Measurements from ENCODE around the gene GRIA1. TPM values are rescaled to one million over a fixed set of nuclear protein-coding genes. Genes with fewer than 3 reads are reported as not detected.

Gene GRIA1
- total RNA-seq, 1 experiment from 2014 or later = 0.81 TPM

DNA sequence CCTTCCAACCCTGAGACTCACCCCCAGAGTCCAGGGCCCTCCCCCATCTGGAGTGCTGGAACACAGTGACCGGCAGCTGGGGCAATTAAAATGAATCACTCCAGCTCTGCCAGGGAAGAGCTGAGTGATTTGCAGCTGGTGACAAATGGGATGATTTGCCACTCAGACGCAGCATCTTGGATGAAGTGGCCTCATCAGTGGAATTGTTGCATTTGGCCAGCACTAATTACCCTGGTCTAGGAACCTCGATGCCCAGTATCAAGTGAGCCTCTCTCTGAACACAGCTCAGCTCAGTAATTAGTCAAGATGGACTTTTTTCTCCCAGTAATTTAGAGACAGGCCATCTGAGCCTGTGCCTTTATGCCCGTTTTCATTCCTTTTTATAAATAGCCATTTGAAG, 259.5 kb downstream of the GRIA1 start:
- ChIA-PET POLR2A (no interaction called here), CTCF (interaction anchor here (1.2 kb wide), 1 partner anchor 215 kb away, joined by 5 read pairs; no protein-coding TSS in a partner anchor)
- no peak for DNase-seq (ENCODE audit: low spot score)
- H3K27ac Mint-ChIP-seq = no peak overlapping the region
- peaks cover 9% of the 10 kb centered on the region for H3K4me1 Mint-ChIP-seq
- ATAC-seq = no peak
- peaks cover 12% of the 10 kb centered on the region; the same call in 1 of the 2 replicates for H3K9me3 Mint-ChIP-seq
- no peaks in the 10 kb centered on the region; the same call in 1 of the 2 replicates for H3K36me3 Mint-ChIP-seq
- H3K4me3 Mint-ChIP-seq = no peak overlapping the region
- TF ChIP-seq USF1 (CRISPR knock-in tag; IDR thresholded peaks at IDR 0.05) (no peak), ERG (CRISPR knock-in tag; IDR thresholded peaks at IDR 0.05) (no peak), ZNF219 (CRISPR knock-in tag; IDR thresholded peaks at IDR 0.05; ENCODE audit: borderline replicate concordance) (no peak), IRF2 (CRISPR knock-in tag; IDR thresholded peaks at IDR 0.05; ENCODE audit: borderline replicate concordance, low read depth) (no peak), NFE2L1 (CRISPR knock-in tag; IDR thresholded peaks at IDR 0.05) (no peak), ZNF232 (CRISPR knock-in tag; IDR thresholded peaks at IDR 0.05) (no peak), STAT6 (CRISPR knock-in tag; conservative IDR thresholded peaks at IDR 0.05; ENCODE audit: low read depth) (no peak), PREB (CRISPR knock-in tag; IDR thresholded peaks at IDR 0.05; ENCODE audit: borderline replicate concordance) (no peak), ZNF423 (CRISPR knock-in tag; IDR thresholded peaks at IDR 0.05) (no peak), ZNF138 (CRISPR knock-in tag; conservative IDR thresholded peaks at IDR 0.05) (no peak), CBFB (CRISPR knock-in tag; IDR thresholded peaks at IDR 0.05; ENCODE audit: low read depth) (no peak)
- TF ChIP-seq, protein P1, sequence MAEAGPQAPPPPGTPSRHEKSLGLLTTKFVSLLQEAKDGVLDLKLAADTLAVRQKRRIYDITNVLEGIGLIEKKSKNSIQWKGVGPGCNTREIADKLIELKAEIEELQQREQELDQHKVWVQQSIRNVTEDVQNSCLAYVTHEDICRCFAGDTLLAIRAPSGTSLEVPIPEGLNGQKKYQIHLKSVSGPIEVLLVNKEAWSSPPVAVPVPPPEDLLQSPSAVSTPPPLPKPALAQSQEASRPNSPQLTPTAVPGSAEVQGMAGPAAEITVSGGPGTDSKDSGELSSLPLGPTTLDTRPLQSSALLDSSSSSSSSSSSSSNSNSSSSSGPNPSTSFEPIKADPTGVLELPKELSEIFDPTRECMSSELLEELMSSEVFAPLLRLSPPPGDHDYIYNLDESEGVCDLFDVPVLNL (CRISPR knock-in tag; IDR thresholded peaks at IDR 0.05; ENCODE audit: borderline replicate concordance, low read depth) = no peak
- TF ChIP-seq, protein P2, sequence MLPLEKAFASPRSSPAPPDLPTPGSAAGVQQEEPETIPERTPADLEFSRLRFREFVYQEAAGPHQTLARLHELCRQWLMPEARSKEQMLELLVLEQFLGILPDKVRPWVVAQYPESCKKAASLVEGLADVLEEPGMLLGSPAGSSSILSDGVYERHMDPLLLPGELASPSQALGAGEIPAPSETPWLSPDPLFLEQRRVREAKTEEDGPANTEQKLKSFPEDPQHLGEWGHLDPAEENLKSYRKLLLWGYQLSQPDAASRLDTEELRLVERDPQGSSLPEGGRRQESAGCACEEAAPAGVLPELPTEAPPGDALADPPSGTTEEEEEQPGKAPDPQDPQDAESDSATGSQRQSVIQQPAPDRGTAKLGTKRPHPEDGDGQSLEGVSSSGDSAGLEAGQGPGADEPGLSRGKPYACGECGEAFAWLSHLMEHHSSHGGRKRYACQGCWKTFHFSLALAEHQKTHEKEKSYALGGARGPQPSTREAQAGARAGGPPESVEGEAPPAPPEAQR (CRISPR knock-in tag; IDR thresholded peaks at IDR 0.05) = no peak
- peaks cover 2% of the 10 kb centered on the region; the same call in 1 of the 2 replicates for H3K27me3 Mint-ChIP-seq (ENCODE audit: low read depth)

DNA sequence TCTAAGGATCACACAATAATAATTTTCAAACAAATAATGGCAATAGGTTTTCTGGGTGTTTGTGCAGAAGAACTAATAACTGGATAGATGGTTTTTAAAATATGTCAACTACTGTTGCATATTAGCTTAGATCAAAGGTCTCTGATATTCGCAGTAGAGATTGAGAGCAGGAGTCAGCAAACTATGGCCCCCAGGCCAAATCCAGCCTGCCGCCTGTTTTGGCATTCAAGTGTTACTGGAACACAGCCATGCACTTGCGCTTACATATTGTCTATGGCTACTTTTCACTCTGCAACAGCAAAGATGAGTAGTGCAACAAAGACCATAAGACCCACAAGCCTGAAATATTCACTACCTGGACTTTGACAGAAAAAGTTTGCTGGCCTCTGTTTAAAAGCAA, 260.8 kb downstream of the GRIA1 start:
- ATAC-seq (no peak), DNase-seq (ENCODE audit: low spot score) (no peak)
- Mint-ChIP-seq H3K4me3 (no peak overlapping the region), H3K27ac (no peak overlapping the region), H3K36me3 (no peaks in the 10 kb centered on the region; the same call in 1 of the 2 replicates), H3K4me1 (peaks cover 5% of the 10 kb centered on the region), H3K27me3 (ENCODE audit: low read depth) (peaks cover 2% of the 10 kb centered on the region; the same call in 1 of the 2 replicates), H3K9me3 (peaks cover 12% of the 10 kb centered on the region; the same call in 1 of the 2 replicates)
- CTCF ChIA-PET = no interaction called here
- POLR2A ChIA-PET = no interaction called here
- TF ChIP-seq, protein P3, sequence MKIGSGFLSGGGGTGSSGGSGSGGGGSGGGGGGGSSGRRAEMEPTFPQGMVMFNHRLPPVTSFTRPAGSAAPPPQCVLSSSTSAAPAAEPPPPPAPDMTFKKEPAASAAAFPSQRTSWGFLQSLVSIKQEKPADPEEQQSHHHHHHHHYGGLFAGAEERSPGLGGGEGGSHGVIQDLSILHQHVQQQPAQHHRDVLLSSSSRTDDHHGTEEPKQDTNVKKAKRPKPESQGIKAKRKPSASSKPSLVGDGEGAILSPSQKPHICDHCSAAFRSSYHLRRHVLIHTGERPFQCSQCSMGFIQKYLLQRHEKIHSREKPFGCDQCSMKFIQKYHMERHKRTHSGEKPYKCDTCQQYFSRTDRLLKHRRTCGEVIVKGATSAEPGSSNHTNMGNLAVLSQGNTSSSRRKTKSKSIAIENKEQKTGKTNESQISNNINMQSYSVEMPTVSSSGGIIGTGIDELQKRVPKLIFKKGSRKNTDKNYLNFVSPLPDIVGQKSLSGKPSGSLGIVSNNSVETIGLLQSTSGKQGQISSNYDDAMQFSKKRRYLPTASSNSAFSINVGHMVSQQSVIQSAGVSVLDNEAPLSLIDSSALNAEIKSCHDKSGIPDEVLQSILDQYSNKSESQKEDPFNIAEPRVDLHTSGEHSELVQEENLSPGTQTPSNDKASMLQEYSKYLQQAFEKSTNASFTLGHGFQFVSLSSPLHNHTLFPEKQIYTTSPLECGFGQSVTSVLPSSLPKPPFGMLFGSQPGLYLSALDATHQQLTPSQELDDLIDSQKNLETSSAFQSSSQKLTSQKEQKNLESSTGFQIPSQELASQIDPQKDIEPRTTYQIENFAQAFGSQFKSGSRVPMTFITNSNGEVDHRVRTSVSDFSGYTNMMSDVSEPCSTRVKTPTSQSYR (CRISPR knock-in tag; IDR thresholded peaks at IDR 0.05) = no peak
- no peak for TF ChIP-seq ZNF138 (CRISPR knock-in tag; conservative IDR thresholded peaks at IDR 0.05)
- TF ChIP-seq, protein P4, sequence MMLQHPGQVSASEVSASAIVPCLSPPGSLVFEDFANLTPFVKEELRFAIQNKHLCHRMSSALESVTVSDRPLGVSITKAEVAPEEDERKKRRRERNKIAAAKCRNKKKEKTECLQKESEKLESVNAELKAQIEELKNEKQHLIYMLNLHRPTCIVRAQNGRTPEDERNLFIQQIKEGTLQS (CRISPR knock-in tag; conservative IDR thresholded peaks at IDR 0.05) = no peak
- TF ChIP-seq, protein P5, sequence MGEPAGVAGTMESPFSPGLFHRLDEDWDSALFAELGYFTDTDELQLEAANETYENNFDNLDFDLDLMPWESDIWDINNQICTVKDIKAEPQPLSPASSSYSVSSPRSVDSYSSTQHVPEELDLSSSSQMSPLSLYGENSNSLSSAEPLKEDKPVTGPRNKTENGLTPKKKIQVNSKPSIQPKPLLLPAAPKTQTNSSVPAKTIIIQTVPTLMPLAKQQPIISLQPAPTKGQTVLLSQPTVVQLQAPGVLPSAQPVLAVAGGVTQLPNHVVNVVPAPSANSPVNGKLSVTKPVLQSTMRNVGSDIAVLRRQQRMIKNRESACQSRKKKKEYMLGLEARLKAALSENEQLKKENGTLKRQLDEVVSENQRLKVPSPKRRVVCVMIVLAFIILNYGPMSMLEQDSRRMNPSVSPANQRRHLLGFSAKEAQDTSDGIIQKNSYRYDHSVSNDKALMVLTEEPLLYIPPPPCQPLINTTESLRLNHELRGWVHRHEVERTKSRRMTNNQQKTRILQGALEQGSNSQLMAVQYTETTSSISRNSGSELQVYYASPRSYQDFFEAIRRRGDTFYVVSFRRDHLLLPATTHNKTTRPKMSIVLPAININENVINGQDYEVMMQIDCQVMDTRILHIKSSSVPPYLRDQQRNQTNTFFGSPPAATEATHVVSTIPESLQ (CRISPR knock-in tag; IDR thresholded peaks at IDR 0.05) = no peak
- TF ChIP-seq, protein P6, sequence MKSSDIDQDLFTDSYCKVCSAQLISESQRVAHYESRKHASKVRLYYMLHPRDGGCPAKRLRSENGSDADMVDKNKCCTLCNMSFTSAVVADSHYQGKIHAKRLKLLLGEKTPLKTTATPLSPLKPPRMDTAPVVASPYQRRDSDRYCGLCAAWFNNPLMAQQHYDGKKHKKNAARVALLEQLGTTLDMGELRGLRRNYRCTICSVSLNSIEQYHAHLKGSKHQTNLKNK (CRISPR knock-in tag; IDR thresholded peaks at IDR 0.05) = no peak
- TF ChIP-seq NR3C1 (CRISPR knock-in tag; conservative IDR thresholded peaks at IDR 0.05; ENCODE audit: low read depth) = no peak
- TF ChIP-seq RORB (CRISPR knock-in tag; IDR thresholded peaks at IDR 0.05) = no peak
- no peak for TF ChIP-seq NFYB (CRISPR knock-in tag; conservative IDR thresholded peaks at IDR 0.05; ENCODE audit: low read depth)
- TF ChIP-seq ATF1 (CRISPR knock-in tag; IDR thresholded peaks at IDR 0.05) = no peak

Data from WTC11 (cell line).